ENCODE data around the gene ADAMTS16. TPM values are rescaled to one million over a fixed set of nuclear protein-coding genes. Genes with fewer than 3 reads are reported as not detected.

The ADAMTS16 gene
- polyA plus RNA-seq, 5 donors = 0.28 to 1.1 (median 0.60) TPM

DNA sequence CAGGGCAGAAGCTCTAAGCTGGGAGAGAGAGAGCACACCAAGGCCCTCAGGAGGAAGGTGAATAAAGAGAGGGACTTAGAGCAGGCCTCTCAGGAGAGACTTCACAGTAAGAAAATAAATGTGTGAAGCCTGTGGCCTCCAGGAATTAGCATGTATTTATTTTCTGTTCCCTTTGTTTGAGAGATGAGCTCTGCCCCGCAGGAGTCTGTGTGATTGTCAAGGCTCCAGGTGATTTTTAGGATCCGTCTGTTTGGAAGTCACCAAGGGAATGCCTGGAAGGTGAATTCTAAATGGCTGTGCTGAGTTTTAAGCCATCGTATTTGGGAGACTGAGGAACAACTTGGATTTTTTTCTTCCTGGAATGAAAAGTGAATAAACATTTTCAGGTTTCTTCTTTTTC, 174.0 kb downstream of the ADAMTS16 start:
- DNase-seq = no peak

DNA sequence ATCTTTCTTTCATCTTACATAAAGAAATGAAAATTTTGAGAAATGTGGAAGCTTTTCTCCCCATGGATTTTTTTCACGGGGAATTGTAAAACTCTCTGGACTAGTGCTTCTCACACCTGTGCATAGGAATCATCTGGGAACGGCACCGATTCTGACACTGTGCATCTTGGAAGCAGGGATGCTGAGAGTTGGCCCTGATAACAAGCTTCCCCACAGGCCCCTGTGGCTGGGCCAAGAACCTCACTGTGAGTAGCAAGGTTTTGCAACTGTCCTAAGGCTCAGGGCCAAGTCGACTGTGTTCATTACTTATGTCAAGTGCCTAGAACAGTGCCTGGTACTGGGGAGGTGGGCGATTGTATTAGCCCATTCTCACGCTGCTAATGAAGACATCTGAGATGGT, 174.5 kb downstream of the ADAMTS16 start:
- no peak for DNase-seq

DNA sequence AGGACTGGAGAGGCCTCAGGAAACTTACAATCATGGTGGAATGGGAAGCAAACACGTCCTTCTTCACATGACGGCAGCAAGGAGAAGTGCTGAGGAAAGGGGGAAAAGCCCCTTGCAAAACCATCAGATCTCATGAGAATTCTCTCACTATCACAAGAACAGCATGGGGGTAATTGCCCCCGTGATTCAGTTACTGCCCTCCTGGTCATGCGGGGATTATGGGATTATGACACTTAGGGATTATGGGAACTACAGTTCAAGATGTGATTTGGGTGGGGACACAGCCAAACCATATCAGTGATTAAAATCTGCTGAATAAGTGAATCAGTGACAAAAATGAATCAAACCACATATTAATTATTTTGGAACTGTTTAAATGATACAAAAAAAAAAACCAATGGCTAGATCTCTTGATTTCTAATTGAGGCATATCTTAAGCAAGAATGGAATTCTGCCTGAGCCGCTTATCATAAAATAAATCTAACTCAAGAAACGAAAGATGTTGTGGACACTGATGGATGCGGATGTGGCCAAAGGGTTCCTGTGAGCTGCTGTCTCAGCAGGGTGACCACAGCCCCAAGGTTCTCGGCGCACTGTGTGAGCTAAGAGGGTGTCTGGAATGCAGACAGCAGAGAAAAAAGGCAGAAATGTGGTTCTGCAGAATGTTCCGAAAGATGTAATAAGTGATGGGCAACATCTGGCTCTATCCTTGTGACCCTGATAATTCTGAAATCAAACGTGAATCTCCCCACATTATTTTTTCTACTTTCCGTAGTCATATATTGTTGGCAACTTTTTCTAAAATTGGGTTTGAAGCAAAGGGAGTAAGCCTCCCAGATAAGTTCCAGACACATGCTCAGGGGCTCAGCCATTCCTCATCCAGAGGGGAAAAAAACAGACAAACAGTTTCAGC, 175.2 kb downstream of the ADAMTS16 start:
- DNase-seq = no peak

DNA sequence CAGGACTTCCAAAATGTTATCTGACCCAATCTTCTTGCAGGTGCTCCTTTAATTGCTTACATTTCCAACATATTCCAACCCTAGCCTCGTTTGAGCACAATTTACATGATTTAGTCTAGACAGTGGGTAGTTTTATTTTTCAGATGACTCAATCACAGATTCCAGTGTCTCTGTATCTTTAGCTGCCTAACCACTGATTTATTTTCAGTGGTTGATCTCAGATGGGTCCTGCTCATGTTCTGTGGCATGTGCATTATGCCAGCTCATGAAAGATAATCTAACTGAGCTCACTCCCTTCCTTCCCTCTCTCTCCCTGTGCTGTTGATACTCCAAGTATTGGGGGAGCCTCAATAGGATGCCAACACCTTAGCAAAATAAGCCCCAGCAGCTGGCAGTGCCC, 176.2 kb downstream of the ADAMTS16 start:
- DNase-seq = no peak

DNA sequence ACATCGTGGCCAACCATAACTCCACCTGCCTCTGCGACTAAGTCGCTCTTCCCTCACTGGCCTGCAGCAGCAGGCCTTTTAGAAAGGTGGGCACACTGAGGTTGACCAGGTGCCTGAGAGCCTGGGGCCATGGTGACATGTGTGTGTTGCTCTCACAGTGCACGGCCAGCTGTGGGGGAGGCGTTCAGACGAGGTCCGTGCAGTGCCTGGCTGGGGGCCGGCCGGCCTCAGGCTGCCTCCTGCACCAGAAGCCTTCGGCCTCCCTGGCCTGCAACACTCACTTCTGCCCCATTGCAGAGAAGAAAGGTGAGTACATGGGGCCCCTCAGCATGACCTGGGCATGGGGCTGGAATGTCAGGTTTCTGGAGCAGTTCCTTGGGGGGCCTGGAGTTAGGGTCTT, 177.8 kb downstream of the ADAMTS16 start:
- no peak for DNase-seq

DNA sequence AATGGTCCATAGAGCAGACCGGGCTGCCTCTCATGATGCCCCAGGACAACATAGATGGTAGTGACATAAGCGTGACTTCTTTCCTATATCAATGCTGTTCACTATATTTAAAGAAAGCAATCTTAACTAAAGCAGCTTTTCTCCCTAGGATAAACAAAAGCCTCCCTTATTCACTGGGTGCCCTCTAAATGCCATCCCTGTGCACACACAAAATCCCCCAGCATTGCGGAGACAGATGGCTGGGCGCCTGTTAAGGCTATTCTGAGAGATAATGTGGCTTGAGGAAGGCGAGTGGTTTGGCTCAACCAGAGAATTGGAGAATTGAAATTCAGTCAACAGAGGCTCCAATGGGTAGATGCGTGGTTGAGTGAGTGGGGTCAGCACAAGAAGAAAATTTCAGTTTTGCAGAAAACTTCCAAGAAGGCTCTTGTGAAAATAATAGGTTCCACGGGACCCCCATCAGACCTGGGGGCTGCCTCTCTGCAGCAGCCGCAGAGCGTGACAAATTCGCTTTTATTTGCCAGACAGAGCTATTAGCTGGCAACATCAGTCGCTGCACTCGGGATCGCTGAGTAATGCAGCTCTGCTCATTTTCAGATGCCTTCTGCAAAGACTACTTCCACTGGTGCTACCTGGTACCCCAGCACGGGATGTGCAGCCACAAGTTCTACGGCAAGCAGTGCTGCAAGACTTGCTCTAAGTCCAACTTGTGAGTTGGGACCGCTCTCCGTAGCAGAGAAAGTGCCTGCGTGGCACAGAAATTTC, 178.5 kb downstream of the ADAMTS16 start:
- DNase-seq = no peak

DNA sequence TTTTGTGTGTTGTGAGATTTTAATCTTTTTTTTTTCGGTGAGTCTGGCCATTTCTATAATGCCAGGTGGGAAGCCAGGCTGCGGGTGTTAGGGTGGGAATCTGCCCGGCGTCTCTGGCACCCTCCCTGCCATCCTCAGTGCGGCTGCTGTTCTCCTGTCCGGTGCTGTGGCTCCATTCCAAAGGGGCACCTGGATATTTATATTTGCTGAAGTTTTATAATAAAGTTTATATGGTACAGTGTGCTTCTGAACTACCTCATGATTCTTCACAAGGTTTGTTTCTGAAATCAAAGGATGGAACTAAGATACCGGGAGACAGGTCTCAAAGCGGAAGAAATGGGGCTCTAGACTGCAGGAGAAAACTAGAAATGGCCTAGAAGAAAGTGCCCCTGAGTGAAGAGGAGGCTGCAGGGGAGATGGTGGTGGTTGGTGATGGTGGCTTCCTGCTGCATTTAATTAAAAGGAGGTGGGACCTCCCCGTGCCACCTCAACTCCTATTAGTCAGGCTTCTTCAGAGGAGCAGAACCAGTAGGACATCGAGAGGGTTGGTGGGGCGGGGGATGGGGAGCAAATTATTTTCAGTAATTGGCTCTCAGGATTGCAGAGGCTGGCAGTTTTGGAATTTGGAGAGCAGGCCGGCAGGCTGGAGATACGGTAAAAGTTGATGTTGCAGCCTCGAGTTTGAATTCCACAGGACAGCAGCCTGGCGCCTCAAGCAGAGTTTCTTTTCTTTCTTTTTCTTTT, 180.1 kb downstream of the ADAMTS16 start:
- DNase-seq = no peak

DNA sequence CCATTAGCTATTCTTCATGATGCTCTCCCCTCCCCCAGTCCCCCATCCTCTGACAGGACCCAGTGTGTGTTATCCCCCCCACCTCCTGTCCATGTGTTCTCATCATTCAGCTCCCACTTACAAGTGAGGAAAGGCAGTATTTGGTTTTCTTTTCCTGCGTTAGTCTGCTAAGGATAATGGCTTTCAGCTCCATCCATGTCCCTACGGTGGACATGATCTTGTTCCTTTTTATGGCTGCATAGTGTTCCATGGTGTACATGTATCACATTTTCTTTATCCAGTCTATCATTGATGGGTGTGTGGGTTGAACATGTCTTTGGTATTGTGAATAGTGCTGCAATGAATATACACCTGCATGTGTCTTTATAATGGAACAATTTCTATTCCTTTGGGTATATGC, 181.0 kb downstream of the ADAMTS16 start:
- no peak for DNase-seq

DNA sequence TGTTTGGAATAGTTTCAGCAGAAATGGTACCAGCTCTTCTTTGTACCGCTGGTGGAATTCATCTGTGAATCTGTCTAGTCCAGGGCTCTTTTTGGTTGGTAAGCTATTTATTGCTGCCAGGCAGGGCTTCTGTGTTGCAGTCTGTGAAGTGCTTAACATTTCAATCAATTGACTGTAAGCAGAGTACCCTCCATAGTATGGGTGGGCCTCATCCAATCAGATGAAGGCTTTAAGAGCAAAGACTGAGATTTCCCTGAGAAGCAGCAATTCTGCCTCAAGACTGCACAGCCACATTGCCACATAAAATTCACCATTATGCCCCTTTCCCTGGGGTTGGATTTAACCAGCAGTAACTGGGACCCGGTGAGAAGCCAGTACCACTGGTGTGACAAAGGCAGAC, 183.4 kb downstream of the ADAMTS16 start:
- DNase-seq = no peak

DNA sequence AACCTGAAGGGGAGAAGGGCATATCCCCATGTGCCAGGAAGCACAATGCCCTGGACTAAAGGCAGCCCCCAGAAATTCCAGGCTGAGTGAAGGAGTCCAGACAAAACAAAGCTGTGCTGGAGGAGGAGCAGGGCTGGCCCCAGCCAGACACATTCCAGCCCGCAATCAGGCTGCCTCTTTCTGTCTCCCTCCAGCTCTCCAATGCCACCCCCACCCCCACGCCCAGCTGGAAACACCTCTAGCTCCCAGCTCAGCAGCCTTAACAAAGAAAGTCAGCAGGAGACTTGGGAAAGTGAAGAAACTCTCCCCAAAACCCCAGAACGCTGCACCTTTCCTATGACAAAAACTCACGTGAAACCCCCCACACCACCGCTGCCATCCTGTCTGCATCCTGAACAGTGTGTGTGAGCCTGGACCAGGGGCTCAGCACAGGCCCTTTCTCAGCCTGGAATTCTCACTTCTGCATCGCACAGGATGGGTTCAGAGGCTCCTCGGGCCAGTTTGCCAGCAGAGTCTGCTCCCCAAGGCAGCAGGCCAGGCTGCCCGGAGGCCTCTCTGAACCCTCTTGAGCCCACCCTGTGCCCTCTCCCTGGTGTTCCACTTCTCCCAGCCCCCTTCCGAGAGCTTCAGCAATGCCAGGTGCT, 186.1 kb downstream of the ADAMTS16 start:
- no peak for DNase-seq

DNA sequence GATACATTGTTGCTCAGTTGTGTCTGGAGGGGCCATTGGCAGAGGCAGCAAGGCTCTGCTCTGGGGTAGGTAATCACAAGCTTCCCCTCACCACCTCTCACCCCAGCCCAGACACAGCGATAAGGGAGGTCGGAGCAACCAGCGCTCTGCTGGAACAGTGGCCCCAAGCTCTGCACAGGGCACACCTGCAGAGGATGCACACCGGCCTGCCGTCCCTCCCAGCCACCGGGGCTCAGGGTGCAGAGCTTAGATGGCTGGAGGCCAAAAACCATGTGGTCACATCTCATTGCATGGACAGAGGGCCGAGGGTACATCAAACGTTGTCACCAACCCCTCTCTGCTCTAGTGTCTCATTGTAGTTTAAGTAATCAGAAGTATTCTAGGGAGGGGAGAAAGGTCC, 187.0 kb downstream of the ADAMTS16 start:
- no peak for DNase-seq

DNA sequence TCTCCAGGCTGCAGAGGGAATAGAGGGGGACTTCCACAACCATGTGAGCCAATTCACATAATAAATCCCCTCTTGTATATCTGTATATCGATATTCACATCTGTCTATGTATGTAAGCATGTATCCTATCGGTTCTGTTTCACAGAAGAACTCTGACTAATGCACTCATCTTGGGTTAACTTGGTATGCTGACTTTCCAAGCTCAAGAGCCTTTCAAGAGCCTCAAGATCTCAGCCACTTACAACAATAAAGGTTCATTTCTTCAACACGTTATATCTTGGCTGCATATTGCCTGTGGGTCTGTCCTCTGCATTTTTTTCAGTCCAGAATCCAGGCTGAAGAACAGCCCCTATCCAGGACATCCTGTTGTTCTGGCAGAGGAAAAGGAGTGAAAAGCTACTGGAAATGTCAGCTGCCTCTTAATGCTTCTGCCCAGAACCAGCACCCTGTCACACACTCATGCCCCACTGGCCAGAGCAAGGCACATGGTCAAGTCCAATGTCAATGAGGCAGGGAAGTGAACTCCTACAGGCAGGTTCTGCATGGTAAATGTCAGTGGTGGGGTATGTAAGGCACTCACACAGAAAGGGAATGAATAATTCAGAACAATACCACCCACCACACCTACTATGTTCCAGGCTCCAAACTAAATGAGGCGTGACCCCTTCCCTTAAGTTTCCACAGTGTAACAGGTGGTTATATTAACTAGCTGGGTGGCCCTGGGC, 190.8 kb downstream of the ADAMTS16 start:
- DNase-seq = no peak

DNA sequence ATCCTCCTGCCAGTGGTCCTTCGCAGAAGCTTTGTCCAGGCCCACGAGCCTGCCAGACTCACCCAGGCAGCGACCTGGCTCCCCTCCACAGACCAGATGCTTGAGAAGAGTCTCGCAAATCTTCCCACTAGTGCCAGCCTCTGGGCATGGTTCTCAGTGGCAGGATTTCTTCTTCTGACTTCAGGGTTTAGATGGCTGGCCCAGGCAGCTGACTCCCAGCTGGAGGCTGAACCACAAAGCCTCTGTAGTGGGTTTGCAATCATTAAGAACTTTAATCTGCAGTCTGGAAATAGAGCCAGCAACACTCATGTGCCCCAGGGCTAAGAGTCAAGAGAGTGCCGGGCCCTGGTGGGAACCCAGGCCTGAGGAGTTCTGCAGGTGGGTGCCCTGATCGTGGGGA, 191.7 kb downstream of the ADAMTS16 start:
- DNase-seq = no peak

DNA sequence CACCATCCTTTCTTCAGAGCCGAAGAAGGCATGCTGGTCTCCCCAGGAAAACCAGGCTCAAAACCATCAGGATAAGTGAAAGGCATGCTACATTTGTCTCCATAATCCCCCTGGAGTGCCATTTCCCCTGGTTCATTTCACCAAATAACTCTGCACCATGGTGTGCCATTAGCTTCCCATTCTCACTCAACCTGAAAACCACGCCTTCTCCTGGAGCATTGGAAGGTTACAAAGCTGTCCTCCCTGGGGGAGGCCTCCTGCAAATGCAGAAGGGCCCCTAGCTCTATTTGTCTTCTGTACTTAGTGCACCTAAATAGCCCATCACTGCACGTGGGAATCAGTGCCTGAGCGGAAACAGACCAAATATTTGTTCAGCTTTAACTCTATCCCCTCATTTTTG, 192.2 kb downstream of the ADAMTS16 start:
- no peak for DNase-seq

DNA sequence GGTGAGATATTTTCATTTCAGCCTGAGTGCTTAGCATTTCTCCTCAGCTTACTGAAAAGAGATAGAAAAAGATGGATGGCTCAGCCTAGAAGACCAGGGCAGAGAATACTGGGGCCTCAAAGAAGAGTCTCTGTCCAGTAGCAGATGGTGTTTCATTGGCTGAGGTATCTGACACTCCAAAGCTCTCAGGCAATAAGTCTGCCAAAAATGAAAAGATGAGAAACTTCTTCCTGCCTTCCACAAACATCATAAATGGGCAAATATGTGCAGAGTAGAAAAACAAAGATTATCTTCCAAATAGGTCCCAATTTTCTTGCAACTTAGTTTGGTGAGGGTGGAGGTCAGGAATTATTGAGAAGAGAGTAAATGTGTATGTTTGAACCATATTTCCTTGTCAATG, 195.0 kb downstream of the ADAMTS16 start:
- no peak for DNase-seq

DNA sequence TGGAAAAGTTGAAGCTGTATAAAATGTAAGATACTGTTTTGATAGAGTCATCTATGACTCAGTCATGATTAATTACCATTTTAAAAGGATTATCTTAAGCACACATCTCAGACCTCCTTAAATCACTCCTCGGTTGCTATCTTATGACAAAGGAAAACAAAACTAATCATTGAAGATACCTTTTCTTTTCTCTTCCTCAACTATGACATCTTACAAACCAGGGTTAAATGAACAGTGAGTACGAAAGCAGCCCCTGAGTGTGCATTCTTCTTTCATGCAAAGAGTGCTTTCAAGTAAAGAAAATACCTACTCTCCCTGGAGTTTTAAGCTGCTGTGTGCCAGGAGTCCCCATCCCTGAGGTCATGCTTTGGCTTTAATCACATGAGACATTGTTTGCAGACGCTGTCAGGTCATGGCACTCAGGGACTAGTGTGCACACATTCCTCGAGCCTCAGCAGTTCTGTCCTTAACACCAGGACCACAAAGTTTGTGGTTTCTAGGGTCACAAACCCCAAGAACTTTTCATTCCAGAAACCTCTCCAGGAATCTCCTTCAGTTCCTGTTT, 195.7 kb downstream of the ADAMTS16 start:
- DNase-seq = no peak

DNA sequence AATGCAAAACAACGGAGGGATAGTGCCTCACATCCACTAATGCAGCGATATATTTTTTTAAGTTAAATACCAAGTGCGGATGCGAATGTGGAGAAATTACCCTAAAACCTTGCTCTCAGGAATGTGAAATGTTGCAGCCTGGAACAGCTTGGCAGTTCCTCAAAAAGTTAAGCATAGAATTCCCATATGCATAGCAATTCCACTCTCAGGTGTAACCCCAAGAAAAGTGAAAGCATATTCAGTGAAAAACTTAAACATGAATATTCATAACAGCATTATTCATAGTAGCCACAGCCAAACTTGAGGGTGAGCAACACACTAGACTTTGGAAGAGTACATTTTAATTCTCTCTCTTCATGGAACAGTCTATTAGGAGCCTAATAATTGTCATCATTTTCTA, 199.1 kb downstream of the ADAMTS16 start:
- no peak for DNase-seq

DNA sequence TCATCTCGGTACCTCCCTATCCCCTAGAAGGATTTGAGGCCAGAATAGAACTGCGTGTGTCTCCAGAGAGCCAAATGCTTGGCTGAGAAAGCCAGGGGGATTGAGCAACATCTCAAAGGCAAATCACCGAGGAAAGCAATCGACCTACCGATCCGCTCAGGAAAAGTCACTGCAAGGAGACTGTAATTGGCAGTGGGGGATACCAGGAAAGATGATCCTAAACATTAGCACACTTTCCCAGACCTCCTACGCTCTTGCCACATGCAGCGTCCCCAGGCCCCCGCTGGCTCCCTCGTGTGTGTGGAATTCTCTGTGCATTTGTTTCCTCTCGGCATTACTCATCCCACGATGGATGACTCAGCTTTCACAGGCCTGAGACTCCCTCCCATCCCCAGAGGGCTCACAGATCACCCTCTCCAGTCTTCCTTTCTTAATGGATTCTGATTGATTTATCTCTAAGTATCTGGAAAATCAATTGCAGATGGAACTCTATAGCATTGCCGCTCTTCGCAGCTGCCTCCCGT, 200.1 kb downstream of the ADAMTS16 start:
- DNase-seq = peak in 1 of 2 donors; percentile 22

DNA sequence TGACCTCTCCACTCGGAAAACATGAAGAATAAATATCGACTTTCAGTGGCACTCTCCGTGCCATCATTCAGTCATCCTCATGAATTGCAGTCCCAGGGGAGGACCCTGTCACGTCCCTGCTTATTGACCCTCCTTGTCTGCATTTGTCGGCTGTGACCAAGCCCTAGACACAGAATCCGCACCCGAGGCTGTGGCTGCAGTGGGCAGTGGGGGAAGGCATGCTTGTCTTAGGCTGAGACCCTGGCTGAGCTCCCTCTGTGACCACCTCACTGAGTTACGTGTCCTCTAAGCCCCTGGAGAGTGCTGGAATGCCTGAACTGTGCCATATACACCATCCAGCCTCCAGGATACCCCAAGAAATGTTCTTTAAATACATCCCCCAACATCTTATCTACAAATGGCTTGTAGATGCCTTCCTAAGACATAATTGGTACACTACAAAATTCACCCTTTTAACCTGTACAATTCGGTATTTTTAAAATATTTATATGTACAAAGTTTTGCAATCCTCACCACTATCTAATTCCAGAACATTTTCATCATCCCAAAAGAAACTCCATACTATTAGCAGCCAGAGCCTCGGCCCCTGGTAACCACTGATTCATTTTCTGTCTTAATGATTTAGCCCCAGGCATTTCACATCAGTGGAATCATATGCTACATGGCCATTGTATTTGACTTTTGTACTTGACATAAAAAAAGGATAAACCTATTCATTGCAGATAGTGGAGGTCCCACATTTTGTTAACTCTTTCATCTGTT, 201.6 kb downstream of the ADAMTS16 start:
- DNase-seq = no peak

DNA sequence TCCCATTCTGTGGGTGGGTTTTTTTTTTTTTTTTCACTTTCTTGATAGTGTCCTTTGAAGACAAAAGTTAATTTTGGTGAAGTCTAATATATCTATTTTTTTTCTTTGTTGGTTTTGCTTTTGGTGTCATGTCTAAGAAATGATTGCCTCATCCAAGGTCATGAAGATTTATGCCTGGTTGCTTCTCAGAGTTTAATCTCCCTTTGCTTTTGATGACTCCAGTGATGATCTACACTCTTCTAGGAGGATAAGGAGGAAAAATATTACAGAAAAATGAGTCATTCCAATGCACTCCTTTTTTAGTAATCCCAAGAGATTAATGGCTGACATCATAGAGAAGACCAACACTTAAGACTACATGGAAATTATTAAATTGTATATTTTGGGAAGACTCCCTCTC, 202.7 kb downstream of the ADAMTS16 start:
- no peak for DNase-seq
